HepG2 (cell line): ENCODE data around the gene BAHCC1. TPM values are rescaled to one million over a fixed set of nuclear protein-coding genes. Genes with fewer than 3 reads are reported as not detected.

Experiments
- ATAC-seq: fragments of 200-7000 bp; cut with Tn5 transposase; 3 replicates; pipeline ENCODE4 v1.9.1; 2020; ENCODE audit warnings: mild to moderate bottlenecking, moderate library complexity
- BruUV-seq: library from RNA; stranded (reverse); fragments of 400-500 nt; replicated peaks from 2 replicates; lab custom pipeline; 2021; lab: Mats Ljungman, UMichigan
- CTCF ChIA-PET: fragments of 300-600 bp; formaldehyde crosslinking; extraction: SDS; loops from one replicate; lab custom pipeline; 2021; ENCODE audit warnings: low total read pairs, inconsistent platforms, low intra/inter-chr PET ratio; lab: Yijun Ruan, JAX
- POLR2A ChIA-PET: fragments of 350-600 bp; sonication (Branson Sonifier 250); formaldehyde crosslinking; loops from one replicate; lab custom pipeline; 2020; ENCODE audit warnings: antibody characterized with exemption, inconsistent platforms; lab: Yijun Ruan, JAX
- DNase-seq: peaks from one replicate; pipeline ENCODE4 v3.0.0-alpha.2; 2015; ENCODE audit warnings: low spot score
- FAIRE-seq: peaks from 3 replicates; lab custom pipeline; 2011; peaks lifted over from hg19 to GRCh38; lab: Jason Lieb, UNC
- H2AFZ ChIP-seq: one replicate; pipeline ENCODE4 v1.6.1; 2011; ENCODE audit warnings: low read length, inconsistent platforms
- H3K27ac ChIP-seq: fragments of 300-600 bp; 3 replicates; pipeline ENCODE4 v1.8.0; 2011; ENCODE audit warnings: mixed run types, mild to moderate bottlenecking, mixed read lengths, low read length, inconsistent platforms; ENCODE audit not compliant: insufficient read depth; ENCODE audit errors: extremely low read length
- H3K27me3 ChIP-seq, 2 experiments: fragments of 200-600 bp in 1 of 2; 2 replicates in 1 of 2; 3 replicates in 1 of 2; pipeline versions ENCODE4 v1.6.0 to v1.8.0; 2011; ENCODE audit warnings: low read length in 2 of 2, mild to moderate bottlenecking in 2 of 2, moderate library complexity in 2 of 2, inconsistent platforms in 1 of 2; ENCODE audit not compliant: insufficient read depth in 2 of 2, control insufficient read depth in 1 of 2
- H3K36me3 ChIP-seq, 2 experiments: fragments of 200-600 bp in 1 of 2; replicated peaks in 1 of 2; 2 replicates in 1 of 2; 3 replicates in 1 of 2; pipeline versions ENCODE4 v1.5.1 to v1.8.0; 2011; ENCODE audit warnings: low read length in 2 of 2, inconsistent platforms in 1 of 2; ENCODE audit not compliant: insufficient read depth in 2 of 2, control insufficient read depth in 1 of 2
- H3K4me1 ChIP-seq: 2 replicates; pipeline ENCODE4 v1.5.1; 2012; ENCODE audit warnings: low read length, inconsistent platforms; ENCODE audit not compliant: insufficient read depth
- H3K4me2 ChIP-seq: 2 replicates; pipeline ENCODE4 v1.6.0; 2011; ENCODE audit warnings: low read depth, low read length, inconsistent platforms
- H3K4me3 ChIP-seq, 3 experiments: fragments of 200-600 bp in 1 of 3; sonication (generic), shearing (Covaris generic) in 1 of 3; replicated peaks in 1 of 3; 2 replicates each; pipeline ENCODE4 v1.5.1; 2011 to 2016; ENCODE audit warnings: low read length in 3 of 3, inconsistent platforms in 2 of 3, low read depth in 2 of 3, mild to moderate bottlenecking in 2 of 3, control low read depth in 1 of 3, mixed read lengths in 1 of 3; ENCODE audit not compliant: insufficient read depth in 1 of 3
- H3K79me2 ChIP-seq: one replicate; pipeline ENCODE4 v1.6.1; 2011; ENCODE audit warnings: low read length, inconsistent platforms; ENCODE audit not compliant: insufficient read depth
- H3K9ac ChIP-seq: 2 replicates; pipeline ENCODE4 v1.6.0; 2011; ENCODE audit warnings: mild to moderate bottlenecking, low read depth, low read length, inconsistent platforms; ENCODE audit not compliant: insufficient read depth
- H3K9me3 ChIP-seq: 2 replicates; pipeline ENCODE4 v1.5.1; 2012; ENCODE audit warnings: mild to moderate bottlenecking, low read length
- H4K20me1 ChIP-seq: 2 replicates; pipeline ENCODE4 v1.6.0; 2011; ENCODE audit warnings: inconsistent platforms, mild to moderate bottlenecking, low read length, moderate library complexity; ENCODE audit not compliant: insufficient read depth
- CCAR2 ChIP-seq: fragments of 200-400 bp; formaldehyde crosslinking; optimal IDR thresholded peaks from 2 replicates; pipeline ENCODE3; 2018; ENCODE audit warnings: low read depth, mild to moderate bottlenecking, low read length, moderate library complexity
- GMEB2 ChIP-seq: IDR thresholded peaks from 2 replicates; pipeline ENCODE4 v1.6.1; 2016; ENCODE audit warnings: missing biosample characterization, missing genetic modification reagents, low read depth
- KDM4B ChIP-seq: sonication (generic); formaldehyde crosslinking; IDR thresholded peaks from 2 replicates; pipeline ENCODE4 v1.4.0; 2020; ENCODE audit warnings: missing genetic modification reagents
- PHF8 ChIP-seq: sonication (generic); formaldehyde crosslinking; IDR thresholded peaks from 2 replicates; pipeline ENCODE4 v1.5.0; 2020; ENCODE audit warnings: missing genetic modification reagents
- RBM22 ChIP-seq: fragments of 200-400 bp; formaldehyde crosslinking; optimal IDR thresholded peaks from 2 replicates; pipeline ENCODE3; 2017; ENCODE audit warnings: mild to moderate bottlenecking, low read length, moderate library complexity
- TGIF2 ChIP-seq: IDR thresholded peaks from 2 replicates; pipeline ENCODE4 v1.6.1; 2016; ENCODE audit warnings: control low read depth, missing compliant biosample characterization
- U2AF2 ChIP-seq: fragments of 200-400 bp; formaldehyde crosslinking; IDR thresholded peaks from 2 replicates; pipeline ENCODE4 v1.6.1; 2017; ENCODE audit warnings: low read depth, mild to moderate bottlenecking, low read length
- ZNF121 ChIP-seq: sonication (generic); formaldehyde crosslinking; IDR thresholded peaks from 2 replicates; pipeline ENCODE4 v1.5.0; 2020; ENCODE audit warnings: mild to moderate bottlenecking, missing genetic modification reagents
- ZNF256 ChIP-seq: sonication (generic); formaldehyde crosslinking; conservative IDR thresholded peaks from 2 replicates; pipeline ENCODE4 v1.4.0; 2020; ENCODE audit warnings: missing genetic modification reagents
- ZNF274 ChIP-seq: sonication (generic); formaldehyde crosslinking; IDR thresholded peaks from 2 replicates; pipeline ENCODE4 v1.5.1; 2020; ENCODE audit warnings: mild to moderate bottlenecking, missing genetic modification reagents
- ZNF503 ChIP-seq: sonication (generic); formaldehyde crosslinking; IDR thresholded peaks from 2 replicates; pipeline ENCODE4 v1.4.0; 2020; ENCODE audit warnings: missing genetic modification reagents
- ZNF572 ChIP-seq: sonication (generic); formaldehyde crosslinking; IDR thresholded peaks from 2 replicates; pipeline ENCODE4 v1.5.1; 2020; ENCODE audit warnings: mild to moderate bottlenecking, missing genetic modification reagents
- ZNF710 ChIP-seq: sonication (generic); formaldehyde crosslinking; IDR thresholded peaks from 2 replicates; pipeline ENCODE4 v1.5.0; 2020; ENCODE audit warnings: mild to moderate bottlenecking, missing genetic modification reagents, borderline replicate concordance
- ZNF768 ChIP-seq: sonication (generic); formaldehyde crosslinking; IDR thresholded peaks from 2 replicates; pipeline ENCODE4 v1.4.0; 2020; ENCODE audit warnings: missing genetic modification reagents
- WGBS: methylation state at CpG from one replicate; pipeline ENCODE4 v1.1.6; 2017; ENCODE audit warnings: low lambda C conversion rate; 5-methylcytosine and 5-hydroxymethylcytosine counted together
- in situ Hi-C: cut with HindIII; loops from 2 replicates; pipeline ENCODE4 v1.10.0; 2017; ENCODE audit warnings: low pct_unique_long_range_greater_than_20kb; ENCODE audit not compliant: extremely low pct_ligation_motif_present
- intact Hi-C: fragments of 100-400 bp; cut with micrococcal nuclease; formaldehyde crosslinking; loops from one replicate; pipeline ENCODE4 v1.10.0; 2022; ENCODE audit not compliant: unreplicated experiment
- polyA plus RNA-seq, 8 experiments: library from polyadenylated mRNA; depleted of rRNA in 3 of 8; stranded (reverse) in 7 of 8; unstranded in 1 of 8; fragments of >200 nt; fragmentation: Illumina TruSeq in 4 of 8; extraction: Trizol in 4 of 8; gene quantifications; 2 replicates each; pipeline versions ENCODE4 v1.2.1 to v1.2.3, GENCODE V29; 2011 to 2016; ENCODE audit warnings: low read depth in 4 of 8, missing spikeins in 1 of 8, mixed read lengths in 1 of 8; ENCODE audit not compliant: insufficient read depth in 1 of 8
- total RNA-seq, 5 experiments: library from RNA; depleted of rRNA; stranded (reverse); fragments of >200 nt; fragmentation: Illumina TruSeq; extraction: Trizol; gene quantifications; 2 replicates each; pipeline ENCODE4 v1.2.3, GENCODE V29; 2016; ENCODE audit warnings: low read depth in 1 of 5

The BAHCC1 gene
- total and polyA plus RNA-seq, 2 of the 13 experiments (the other 11 are each of a cell fraction or from before 2014, with no cell fraction given) = 1.4 to 1.7 TPM

- Histone ChIP-seq H3K27ac (no peak overlapping the region), H3K9me3 (no peaks in the 10 kb centered on the region), H2AFZ (no peak overlapping the region), H3K4me3 (no peak overlapping the region), H3K36me3 (no peaks in the 10 kb centered on the region), H3K9ac (no peak overlapping the region), H4K20me1 (no peaks in the 10 kb centered on the region; the same call in 1 of the 2 replicates), H3K4me1 (peaks cover 7% of the 10 kb centered on the region; the same call in 1 of the 2 replicates), H3K4me2 (no peak overlapping the region), H3K27me3 (no peaks in the 10 kb centered on the region), H3K79me2 (no peaks in the 10 kb centered on the region)
- TF ChIP-seq TGIF2 (CRISPR knock-in tag) (no peak), ZNF274 (CRISPR knock-in tag) (no peak), CCAR2 (no peak), U2AF2 (no peak), ZNF710 (CRISPR knock-in tag) (no peak), ZNF256 (CRISPR knock-in tag) (no peak), KDM4B (CRISPR knock-in tag) (no peak), PHF8 (no peak), ZNF572 (no peak), ZNF768 (CRISPR knock-in tag) (no peak), ZNF503 (no peak), GMEB2 (CRISPR knock-in tag) (no peak), ZNF121 (CRISPR knock-in tag) (no peak), RBM22 (no peak)
- ATAC-seq (no peak), FAIRE-seq (no peak), DNase-seq (no peak)
- ChIA-PET POLR2A (no interaction called here), CTCF (no interaction called here)
- intact Hi-C loops (no loop called here), in situ Hi-C loops (no loop called here)
- no TSS peak for BruUV-seq
- 75% methylated on average over 33 of the region's 38 CpGs for WGBS
Measured at GRCh38 chr17:81417049-81417878, 22.0 kb downstream of the BAHCC1 start.
